H1 (cell line): ENCODE measurements around the gene TSR3.

Experiments
- CEBPB ChIP-seq: IDR thresholded peaks from 2 replicates; pipeline ENCODE4 v1.6.1; 2012; ENCODE audit warnings: low read depth, low read length
- EP300 ChIP-seq, 2 experiments: IDR thresholded peaks; 1 replicate in 1 of 2; 2 replicates in 1 of 2; pipeline ENCODE4 v1.6.1; 2011 to 2012; ENCODE audit warnings: low read depth in 2 of 2, low read length in 2 of 2, mild to moderate bottlenecking in 2 of 2, borderline replicate concordance in 1 of 2, inconsistent platforms in 1 of 2, moderate library complexity in 1 of 2
- JUND ChIP-seq: IDR thresholded peaks from 2 replicates; pipeline ENCODE4 v1.6.1; 2011; ENCODE audit warnings: mild to moderate bottlenecking, improper control_type of control experiment, low read length
- RXRA ChIP-seq: IDR thresholded peaks from 2 replicates; pipeline ENCODE4 v1.6.1; 2011; ENCODE audit warnings: low read depth, mild to moderate bottlenecking, low read length, moderate library complexity; ENCODE audit not compliant: insufficient read depth
- SAP30 ChIP-seq: fragments of 300-600 bp; sonication (generic); IDR thresholded peaks from 2 replicates; pipeline ENCODE4 v1.7.1; 2012; ENCODE audit warnings: low read length, moderate library complexity, mild to moderate bottlenecking, inconsistent platforms; ENCODE audit not compliant: insufficient read depth, insufficient replicate concordance

- no peak for TF ChIP-seq SAP30
- TF ChIP-seq CEBPB = no peak
- TF ChIP-seq JUND = no peak
- TF ChIP-seq EP300 (IDR thresholded peaks at IDR 0.05; ENCODE audit: borderline replicate concordance in 1 of 2, low read depth in 2 of 2, low read length in 2 of 2) = no peak
- no peak for TF ChIP-seq RXRA
Observed at GRCh38 chr16:1323296-1324239, 28.1 kb downstream of the TSR3 start.
